NB4 (cell line): ENCODE measurements around the gene SCARB2.

Experiments used
- CTCF ChIP-seq: IDR thresholded peaks from one replicate; pipeline ENCODE4 v1.5.1; 2012; ENCODE audit warnings: low read depth, low read length
- POLR2A ChIP-seq: IDR thresholded peaks from 2 replicates; pipeline ENCODE4 v1.6.1; 2011; ENCODE audit warnings: mild to moderate bottlenecking; ENCODE audit not compliant: insufficient read length; ENCODE audit errors: extremely low read depth

DNA sequence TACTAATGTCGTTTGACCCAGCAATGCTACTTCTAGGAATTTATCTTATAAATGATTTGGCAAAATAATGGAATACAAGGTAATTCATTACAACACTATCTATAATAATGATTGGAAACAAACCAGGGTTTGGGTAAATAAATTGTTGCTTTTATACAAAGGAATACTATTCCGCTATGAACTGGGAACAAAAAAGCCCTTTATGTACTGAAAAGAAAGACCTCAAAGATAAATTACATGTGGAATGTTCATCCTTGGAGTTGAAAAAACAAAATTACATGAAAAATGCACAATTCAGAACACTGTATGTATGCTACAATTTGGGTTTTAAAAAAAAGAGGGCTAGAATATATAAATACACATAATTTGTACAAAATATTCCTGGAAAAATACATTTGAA, 60.3 kb downstream of the SCARB2 start:
- TF ChIP-seq CTCF, result no peak
- no peak for TF ChIP-seq POLR2A
